Breast epithelium (tissue), 4 donors: ENCODE data around the gene ABCB8. TPM values are rescaled to one million over a fixed set of nuclear protein-coding genes. Genes with fewer than 3 reads are reported as not detected.
"Not testable (repeated sequence)": the region's sequence is repeated elsewhere in the genome, so short reads cannot be mapped to it uniquely, and the experiment has no call there.

Source experiments
- DNase-seq, 2 donors: peaks; one replicate each; pipeline ENCODE4 v3.0.0-alpha.2; 2019; ENCODE audit warnings: low spot score in 2 of 2
- H3K27ac ChIP-seq, 2 donors: fragments of 200-600 bp; sonication (generic) in 1 of 2; one replicate each; pipeline ENCODE4 v1.5.1; 2016 to 2019; ENCODE audit warnings: mild to moderate bottlenecking in 1 of 2
- H3K27me3 ChIP-seq, 2 donors: fragments of 200-600 bp; sonication (generic) in 1 of 2; one replicate each; pipeline versions ENCODE4 v1.5.1 to v1.6.0; 2017 to 2019; ENCODE audit warnings: control low read depth in 1 of 2, mild to moderate bottlenecking in 1 of 2
- H3K36me3 ChIP-seq: fragments of 200-600 bp; one replicate; pipeline ENCODE4 v1.5.1; 2019
- H3K4me1 ChIP-seq, 2 donors: fragments of 200-600 bp; sonication (generic); one replicate each; pipeline ENCODE4 v1.5.1; 2016 to 2019; ENCODE audit warnings: control low read depth in 1 of 2
- H3K4me3 ChIP-seq, 3 donors: fragments of 200-600 bp; sonication (generic); 1 replicate in 2 of 3; 2 replicates in 1 of 3; pipeline ENCODE4 v1.5.1; 2016 to 2019; ENCODE audit warnings: mild to moderate bottlenecking in 3 of 3, moderate library complexity in 2 of 3
- H3K9me3 ChIP-seq, 2 donors: fragments of 200-600 bp; sonication (generic) in 1 of 2; one replicate each; pipeline ENCODE4 v1.5.1; 2016 to 2019; ENCODE audit warnings: control low read depth in 1 of 2
- CTCF ChIP-seq, 3 donors: fragments of 450-650 bp; IDR thresholded peaks; one replicate each; pipeline ENCODE4 v1.5.1; 2016 to 2017; ENCODE audit warnings: antibody characterized with exemption in 3 of 3, mild to moderate bottlenecking in 3 of 3, moderate library complexity in 3 of 3
- POLR2A ChIP-seq: fragments of 450-650 bp; IDR thresholded peaks from one replicate; pipeline ENCODE4 v1.6.1; 2016; ENCODE audit warnings: antibody characterized with exemption, mild to moderate bottlenecking, moderate library complexity
- POLR2AphosphoS5 ChIP-seq, 3 donors: sonication (generic); formaldehyde crosslinking; IDR thresholded peaks; one replicate each; pipeline ENCODE4 v1.6.1; 2017; ENCODE audit warnings: antibody characterized with exemption in 3 of 3
- intact Hi-C: fragments of 100-400 bp; cut with DNase I; formaldehyde crosslinking; loops from one replicate; pipeline ENCODE4 v1.15.1; 2023; ENCODE audit warnings: low total_unique reads
- total RNA-seq, 3 donors: library from RNA; depleted of rRNA; stranded (reverse); fragments of >200 nt; gene quantifications; one replicate each; pipeline ENCODE4 v1.1.0, GENCODE V29; 2016

ABCB8 gene
- total RNA-seq, 3 donors from 2014 or later = 14.7 to 19.3 (median 17.6) TPM

GRCh38 chr7:151020231-151020630, 8.0 kb upstream of the ABCB8 start:
- intact Hi-C loops = no loop called here
- H3K27ac ChIP-seq = no peak overlapping the region

GRCh38 chr7:151023232-151023631, 5.0 kb upstream of the ABCB8 start:
- peaks cover 2 to 9% of the 10 kb centered on the region in 2 donors for H3K4me1 ChIP-seq

More at GRCh38 chr7:151020231-151020630, 8.0 kb upstream of the ABCB8 start:
- H3K27me3 ChIP-seq = peaks cover 6 to 37% of the 10 kb centered on the region in 2 donors
- H3K4me3 ChIP-seq = no peak overlapping the region
- H3K36me3 ChIP-seq = no peaks in the 10 kb centered on the region
- no peak for DNase-seq
- TF ChIP-seq POLR2AphosphoS5 (IDR thresholded peaks at IDR 0.05) (no peak), POLR2A (no peak), CTCF (IDR thresholded peaks at IDR 0.05) (no peak)
- H3K9me3 ChIP-seq = no peaks in the 10 kb centered on the region
- peaks cover 8 to 10% of the 10 kb centered on the region in 2 donors for H3K4me1 ChIP-seq

GRCh38 chr7:151024435-151025056, 3.7 kb upstream of the ABCB8 start, which contains the start of gene ATG9B:
ATG9B (minus strand) TSS chr7:151024494; CDS start chr7:151024423, 71 bp downstream.
- H3K27ac ChIP-seq = no peak within 1 kb of the TSS
- intact Hi-C loops = no loop called here
- no peaks in the 10 kb centered on the region for H3K4me1 ChIP-seq
- no peaks in the 10 kb centered on the region for H3K9me3 ChIP-seq
- H3K27me3 ChIP-seq = no peaks in the 10 kb centered on the region
- no peaks in the 10 kb centered on the region for H3K36me3 ChIP-seq
- DNase-seq = no peak
- TF ChIP-seq POLR2A (no peak), POLR2AphosphoS5 (IDR thresholded peaks at IDR 0.05) (no peak), CTCF (IDR thresholded peaks at IDR 0.05) (no peak)
- no peak within 1 kb of the TSS for H3K4me3 ChIP-seq

More at GRCh38 chr7:151023232-151023631, 5.0 kb upstream of the ABCB8 start:
- Histone ChIP-seq H3K9me3 (no peaks in the 10 kb centered on the region), H3K27ac (no peak overlapping the region), H3K36me3 (no peaks in the 10 kb centered on the region), H3K4me3 (no peak overlapping the region), H3K27me3 (peaks cover 6 to 11% of the 10 kb centered on the region in 2 donors)
- DNase-seq = no peak
- TF ChIP-seq POLR2AphosphoS5 (IDR thresholded peaks at IDR 0.05) (no peak), POLR2A (no peak), CTCF (IDR thresholded peaks at IDR 0.05) (no peak)
- intact Hi-C loops = no loop called here

- DNase-seq = no peak
- H3K4me3 ChIP-seq = no peak overlapping the region
- H3K36me3 ChIP-seq = no peaks in the 10 kb centered on the region
- intact Hi-C loops = no loop called here
- TF ChIP-seq CTCF (IDR thresholded peaks at IDR 0.05) (no peak), POLR2AphosphoS5 (IDR thresholded peaks at IDR 0.05) (no peak), POLR2A (no peak)
- no peaks in the 10 kb centered on the region for H3K4me1 ChIP-seq
- H3K9me3 ChIP-seq = no peaks in the 10 kb centered on the region
- no peak overlapping the region for H3K27ac ChIP-seq
- no peaks in the 10 kb centered on the region for H3K27me3 ChIP-seq
Observed at GRCh38 chr7:151025924-151026671, 2.2 kb upstream of the ABCB8 start.

GRCh38 chr7:151026771-151027727, 1.2 kb upstream of the ABCB8 start:
- H3K27me3 ChIP-seq, H3K36me3 ChIP-seq, H3K4me1 ChIP-seq, DNase-seq, intact Hi-C loops, H3K9me3 ChIP-seq: not testable (repeated sequence)
- H3K4me3 ChIP-seq = peak overlapping the region in 2 of 3 donors; percentile 64 to 91
- H3K27ac ChIP-seq = peak overlapping the region; percentile 82 to 90
